Measurements from ENCODE around the gene CST7. TPM values are rescaled to one million over a fixed set of nuclear protein-coding genes. Genes with fewer than 3 reads are reported as not detected.

Gene CST7
- total RNA-seq, 1 donor from 2014 or later = not detected

DNA sequence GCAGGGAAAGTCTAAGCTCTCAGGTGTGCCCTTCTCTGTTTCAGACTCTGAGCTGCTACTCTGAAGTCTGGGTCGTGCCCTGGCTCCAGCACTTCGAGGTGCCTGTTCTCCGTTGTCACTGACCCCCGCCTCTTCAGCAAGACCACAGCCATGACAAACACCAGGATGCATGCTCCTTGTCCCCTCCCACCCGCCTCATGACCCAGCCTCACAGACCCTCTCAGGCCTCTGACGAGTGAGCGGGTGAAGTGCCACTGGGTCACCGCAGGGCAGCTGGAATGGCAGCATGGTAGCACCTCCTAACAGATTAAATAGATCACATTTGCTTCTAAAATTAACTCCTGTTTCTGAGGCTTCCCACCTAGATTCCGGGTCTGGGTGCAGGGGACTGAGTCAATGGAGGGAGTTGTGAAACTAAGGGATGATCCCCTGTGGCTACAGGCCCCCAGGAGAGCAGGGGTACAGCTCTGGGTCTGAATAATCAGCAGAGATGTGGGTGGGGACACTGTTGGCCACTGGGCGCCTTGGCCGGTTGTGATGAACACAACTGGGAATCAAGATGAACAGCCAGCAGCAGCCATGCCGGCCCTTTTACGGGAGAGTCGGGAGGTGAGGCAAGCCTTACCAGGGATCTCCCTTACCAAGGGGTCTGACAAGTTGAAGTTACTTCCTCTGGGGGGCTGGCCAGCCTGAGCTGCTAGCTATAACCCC is 10.7 kb downstream of the CST7 start:
- Histone ChIP-seq H3K4me3 (no peak overlapping the region), H3K36me3 (no peaks in the 10 kb centered on the region), H3K4me1 (no peaks in the 10 kb centered on the region), H3F3A (ENCODE audit: low read depth) (no peaks in the 10 kb centered on the region), H3K27ac (no peak overlapping the region), H4K20me1 (ENCODE audit: low read depth) (no peaks in the 10 kb centered on the region), H3K9me3 (ENCODE audit: low read depth) (no peaks in the 10 kb centered on the region), H3K9ac (no peak overlapping the region), H3K27me3 (no peaks in the 10 kb centered on the region), H2AFZ (replicated peaks) (no peak overlapping the region), H3K4me2 (no peak overlapping the region), H3K79me2 (ENCODE audit: low read depth) (no peaks in the 10 kb centered on the region)
- TF ChIP-seq EZH2phosphoT487 (IDR thresholded peaks at IDR 0.05) = no peak
- TF ChIP-seq, protein P1, sequence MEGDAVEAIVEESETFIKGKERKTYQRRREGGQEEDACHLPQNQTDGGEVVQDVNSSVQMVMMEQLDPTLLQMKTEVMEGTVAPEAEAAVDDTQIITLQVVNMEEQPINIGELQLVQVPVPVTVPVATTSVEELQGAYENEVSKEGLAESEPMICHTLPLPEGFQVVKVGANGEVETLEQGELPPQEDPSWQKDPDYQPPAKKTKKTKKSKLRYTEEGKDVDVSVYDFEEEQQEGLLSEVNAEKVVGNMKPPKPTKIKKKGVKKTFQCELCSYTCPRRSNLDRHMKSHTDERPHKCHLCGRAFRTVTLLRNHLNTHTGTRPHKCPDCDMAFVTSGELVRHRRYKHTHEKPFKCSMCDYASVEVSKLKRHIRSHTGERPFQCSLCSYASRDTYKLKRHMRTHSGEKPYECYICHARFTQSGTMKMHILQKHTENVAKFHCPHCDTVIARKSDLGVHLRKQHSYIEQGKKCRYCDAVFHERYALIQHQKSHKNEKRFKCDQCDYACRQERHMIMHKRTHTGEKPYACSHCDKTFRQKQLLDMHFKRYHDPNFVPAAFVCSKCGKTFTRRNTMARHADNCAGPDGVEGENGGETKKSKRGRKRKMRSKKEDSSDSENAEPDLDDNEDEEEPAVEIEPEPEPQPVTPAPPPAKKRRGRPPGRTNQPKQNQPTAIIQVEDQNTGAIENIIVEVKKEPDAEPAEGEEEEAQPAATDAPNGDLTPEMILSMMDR (IDR thresholded peaks at IDR 0.05) = no peak
- TF ChIP-seq EZH2 (IDR thresholded peaks at IDR 0.05) = no peak
- Mint-ChIP-seq H3K36me3 (peaks cover 15% of the 10 kb centered on the region), H3K27ac (no peak overlapping the region), H3K9me3 (no peaks in the 10 kb centered on the region), H3K27me3 (ENCODE audit: insufficient read depth, low read depth) (no peaks in the 10 kb centered on the region), H3K4me3 (no peak overlapping the region), H3K4me1 (no peaks in the 10 kb centered on the region)
- DNase-seq (ENCODE audit: low spot score) = no peak

DNA sequence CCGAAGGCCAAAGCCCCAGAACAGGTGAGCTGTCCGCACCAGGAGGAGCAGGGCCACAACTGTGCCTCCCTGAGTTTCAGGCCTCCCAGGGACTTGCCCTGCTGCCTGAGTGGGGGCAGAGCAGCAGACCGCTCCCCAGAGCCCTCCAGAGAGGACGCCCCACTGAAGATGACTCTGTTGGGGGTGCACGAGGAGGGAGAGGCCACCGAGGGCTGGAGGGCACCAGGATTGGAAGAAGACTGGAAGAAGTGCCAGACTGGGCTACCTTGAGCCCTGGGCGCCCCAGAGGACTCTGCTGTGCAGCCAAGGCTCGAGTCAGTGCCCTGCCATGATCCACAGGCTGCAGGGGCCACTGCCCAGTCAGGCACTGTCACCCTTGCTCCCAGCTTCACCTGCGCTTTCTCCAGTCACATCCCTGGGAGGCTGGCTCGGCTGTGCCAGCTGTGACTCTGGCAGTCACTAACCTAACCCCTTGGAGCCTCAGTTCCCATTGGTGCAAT is 11.3 kb downstream of the CST7 start:
- no peak overlapping the region for H3K4me3 Mint-ChIP-seq
- TF ChIP-seq, protein P1 (IDR thresholded peaks at IDR 0.05) = no peak
- TF ChIP-seq EZH2phosphoT487 (IDR thresholded peaks at IDR 0.05) (no peak), EZH2 (IDR thresholded peaks at IDR 0.05) (no peak)
- no peak overlapping the region for H3K27ac Mint-ChIP-seq
- H3K4me1 Mint-ChIP-seq = no peaks in the 10 kb centered on the region
- Histone ChIP-seq H3K36me3 (no peaks in the 10 kb centered on the region), H2AFZ (replicated peaks) (no peak overlapping the region), H3K27ac (no peak overlapping the region), H3K4me2 (no peak overlapping the region), H3K9me3 (ENCODE audit: low read depth) (no peaks in the 10 kb centered on the region), H3K4me1 (no peaks in the 10 kb centered on the region), H4K20me1 (ENCODE audit: low read depth) (no peaks in the 10 kb centered on the region), H3K4me3 (no peak overlapping the region), H3K79me2 (ENCODE audit: low read depth) (no peaks in the 10 kb centered on the region), H3K9ac (no peak overlapping the region), H3K27me3 (no peaks in the 10 kb centered on the region), H3F3A (ENCODE audit: low read depth) (no peaks in the 10 kb centered on the region)
- peaks cover 17% of the 10 kb centered on the region for H3K36me3 Mint-ChIP-seq
- no peaks in the 10 kb centered on the region for H3K27me3 Mint-ChIP-seq (ENCODE audit: insufficient read depth, low read depth)
- DNase-seq (ENCODE audit: low spot score) = no peak
- no peaks in the 10 kb centered on the region for H3K9me3 Mint-ChIP-seq

DNA sequence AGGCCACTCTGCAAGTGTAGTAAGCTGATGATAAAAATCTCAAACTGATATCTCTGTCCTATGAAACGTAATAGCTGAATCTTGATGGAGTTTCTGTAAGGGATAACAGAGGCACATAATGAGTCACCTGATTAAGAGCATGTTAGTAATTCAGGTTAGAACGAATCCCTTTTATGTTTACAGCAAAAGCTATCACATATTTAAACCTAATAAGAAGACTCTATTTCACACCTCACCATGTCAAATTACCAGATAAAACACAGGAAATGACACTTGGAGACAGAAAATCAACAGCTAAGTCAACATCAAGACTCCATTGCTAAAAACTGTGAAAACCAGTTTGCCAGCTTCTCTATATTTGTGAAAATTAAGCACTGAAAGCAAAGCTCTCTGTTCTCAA is 11.8 kb downstream of the CST7 start:
- Histone ChIP-seq H3K27me3 (no peaks in the 10 kb centered on the region), H3K79me2 (ENCODE audit: low read depth) (no peaks in the 10 kb centered on the region), H4K20me1 (ENCODE audit: low read depth) (no peaks in the 10 kb centered on the region), H3F3A (ENCODE audit: low read depth) (no peaks in the 10 kb centered on the region), H2AFZ (replicated peaks) (no peak overlapping the region), H3K4me2 (no peak overlapping the region), H3K27ac (no peak overlapping the region), H3K9ac (no peak overlapping the region), H3K4me1 (no peaks in the 10 kb centered on the region), H3K36me3 (no peaks in the 10 kb centered on the region), H3K9me3 (ENCODE audit: low read depth) (no peaks in the 10 kb centered on the region), H3K4me3 (no peak overlapping the region)
- H3K9me3 Mint-ChIP-seq = no peaks in the 10 kb centered on the region
- H3K4me1 Mint-ChIP-seq = no peaks in the 10 kb centered on the region
- no peak overlapping the region for H3K4me3 Mint-ChIP-seq
- TF ChIP-seq EZH2 (IDR thresholded peaks at IDR 0.05) = no peak
- TF ChIP-seq, protein P1 (IDR thresholded peaks at IDR 0.05) = no peak
- TF ChIP-seq EZH2phosphoT487 (IDR thresholded peaks at IDR 0.05) = no peak
- H3K27ac Mint-ChIP-seq = no peak overlapping the region
- peaks cover 17% of the 10 kb centered on the region for H3K36me3 Mint-ChIP-seq
- DNase-seq (ENCODE audit: low spot score) = no peak
- H3K27me3 Mint-ChIP-seq (ENCODE audit: insufficient read depth, low read depth) = no peaks in the 10 kb centered on the region
